ENCODE data around the gene GOLGB1.
"Not testable (repeated sequence)": the region's sequence is repeated elsewhere in the genome, so short reads cannot be mapped to it uniquely, and the experiment has no call there.

GOLGB1 gene

GRCh38 chr3:121793078-121793477, 43.5 kb upstream of the GOLGB1 start:
- Histone ChIP-seq H3K9ac (ENCODE audit: low read length) (no peak overlapping the region), H2AFZ (ENCODE audit: low read depth, low read length) (no peak overlapping the region), H3K36me3 (ENCODE audit: control insufficient read depth in 1 of 2, insufficient read depth in 2 of 2, low read depth in 1 of 2, low read length in 2 of 2) (peaks cover 0 to 55% of the 10 kb centered on the region in 2 experiments), H4K8ac (ENCODE audit: low read length) (no peak overlapping the region), H3K9me3 (ENCODE audit: control insufficient read depth, low read length) (no peaks in the 10 kb centered on the region), H3K4me3 (ENCODE audit: insufficient read depth in 1 of 2, low read depth in 1 of 2, low read length in 2 of 2) (no peak overlapping the region), H2BK12ac (ENCODE audit: low read length in 2 of 2) (no peak overlapping the region), H2BK15ac (ENCODE audit: low read depth, poor library complexity, severe bottlenecking) (no peak overlapping the region), H3K23ac (ENCODE audit: low read length in 2 of 2) (no peak overlapping the region), H3K4ac (ENCODE audit: low read depth in 1 of 2, low read length in 2 of 2) (no peak overlapping the region), H3K18ac (ENCODE audit: low read depth in 1 of 2, low read length in 2 of 2) (no peak overlapping the region), H3K14ac (ENCODE audit: low read length in 2 of 2) (no peak overlapping the region), H4K91ac (ENCODE audit: low read length) (no peak overlapping the region), H2BK120ac (ENCODE audit: low read depth, low read length) (no peak overlapping the region), H2AK5ac (ENCODE audit: low read length, severe bottlenecking) (no peak overlapping the region), H3K4me1 (ENCODE audit: control insufficient read depth, insufficient read depth, low read depth, low read length) (no peaks in the 10 kb centered on the region), H3K27me3 (ENCODE audit: control insufficient read depth in 1 of 2, insufficient read depth in 1 of 2, low read length in 2 of 2) (no peaks in the 10 kb centered on the region), H3K4me2 (ENCODE audit: low read length, poor library complexity, severe bottlenecking) (no peak overlapping the region), H3K27ac (ENCODE audit: low read length, poor library complexity, severe bottlenecking) (no peak overlapping the region), H3K79me1 (replicated peaks; ENCODE audit: low read length, poor library complexity, severe bottlenecking) (peaks cover 2% of the 10 kb centered on the region), H2BK5ac (ENCODE audit: low read depth, low read length, poor library complexity, severe bottlenecking) (no peak overlapping the region)
- 100% methylated on average over 2 of the region's 3 CpGs for WGBS
- no peak for DNase-seq

DNA sequence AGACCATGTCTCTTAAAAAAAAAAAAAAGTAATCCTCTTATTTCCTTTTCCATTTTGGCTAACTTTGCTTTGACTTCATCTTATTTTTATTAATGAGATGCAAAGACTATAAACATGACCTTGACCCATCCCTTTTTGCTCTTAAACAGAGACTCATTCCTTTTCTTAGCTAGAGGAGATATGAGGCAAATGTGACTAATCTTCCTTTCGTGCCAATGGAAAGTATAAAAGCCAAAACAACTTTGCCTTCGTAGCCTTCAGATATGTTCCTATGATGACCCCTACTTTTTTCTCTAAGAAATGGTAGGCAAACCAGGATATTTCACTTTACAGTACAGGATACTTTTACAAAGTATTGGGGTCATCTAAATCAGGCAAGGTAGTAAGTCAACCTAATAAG, 36.9 kb upstream of the GOLGB1 start:
- H3K4me3 ChIP-seq (ENCODE audit: insufficient read depth in 1 of 2, low read depth in 1 of 2, low read length in 2 of 2): no peak overlapping the region
- H3K36me3 ChIP-seq (ENCODE audit: control insufficient read depth in 1 of 2, insufficient read depth in 2 of 2, low read depth in 1 of 2, low read length in 2 of 2): peaks cover 0 to 70% of the 10 kb centered on the region in 2 experiments
- no peak overlapping the region for H3K23ac ChIP-seq (ENCODE audit: low read length in 2 of 2)
- H3K4me2 ChIP-seq (ENCODE audit: low read length, poor library complexity, severe bottlenecking): no peak overlapping the region
- no peak overlapping the region for H2AFZ ChIP-seq (ENCODE audit: low read depth, low read length)
- H2AK5ac ChIP-seq (ENCODE audit: low read length, severe bottlenecking): no peak overlapping the region
- H3K27ac ChIP-seq (ENCODE audit: low read length, poor library complexity, severe bottlenecking): no peak overlapping the region
- H3K9ac ChIP-seq (ENCODE audit: low read length): peak overlapping the region; percentile 42
- 100% methylated on average over 1 of the region's 2 CpGs for WGBS
- H4K8ac ChIP-seq (ENCODE audit: low read length): no peak overlapping the region
- H3K18ac ChIP-seq (ENCODE audit: low read depth in 1 of 2, low read length in 2 of 2): no peak overlapping the region
- H2BK15ac ChIP-seq (ENCODE audit: low read depth, poor library complexity, severe bottlenecking): no peak overlapping the region
- no peaks in the 10 kb centered on the region for H3K9me3 ChIP-seq (ENCODE audit: control insufficient read depth, low read length)
- no peak overlapping the region for H4K91ac ChIP-seq (ENCODE audit: low read length)
- no peak overlapping the region for H2BK5ac ChIP-seq (ENCODE audit: low read depth, low read length, poor library complexity, severe bottlenecking)
- no peak for DNase-seq
- no peaks in the 10 kb centered on the region for H3K4me1 ChIP-seq (ENCODE audit: control insufficient read depth, insufficient read depth, low read depth, low read length)
- no peak overlapping the region for H3K4ac ChIP-seq (ENCODE audit: low read depth in 1 of 2, low read length in 2 of 2)
- H3K79me1 ChIP-seq (replicated peaks; ENCODE audit: low read length, poor library complexity, severe bottlenecking): peaks cover 2% of the 10 kb centered on the region
- H2BK120ac ChIP-seq (ENCODE audit: low read depth, low read length): no peak overlapping the region
- no peak overlapping the region for H3K14ac ChIP-seq (ENCODE audit: low read length in 2 of 2)
- H3K27me3 ChIP-seq (ENCODE audit: control insufficient read depth in 1 of 2, insufficient read depth in 1 of 2, low read length in 2 of 2): no peaks in the 10 kb centered on the region
- H2BK12ac ChIP-seq (ENCODE audit: low read length in 2 of 2): no peak overlapping the region

DNA sequence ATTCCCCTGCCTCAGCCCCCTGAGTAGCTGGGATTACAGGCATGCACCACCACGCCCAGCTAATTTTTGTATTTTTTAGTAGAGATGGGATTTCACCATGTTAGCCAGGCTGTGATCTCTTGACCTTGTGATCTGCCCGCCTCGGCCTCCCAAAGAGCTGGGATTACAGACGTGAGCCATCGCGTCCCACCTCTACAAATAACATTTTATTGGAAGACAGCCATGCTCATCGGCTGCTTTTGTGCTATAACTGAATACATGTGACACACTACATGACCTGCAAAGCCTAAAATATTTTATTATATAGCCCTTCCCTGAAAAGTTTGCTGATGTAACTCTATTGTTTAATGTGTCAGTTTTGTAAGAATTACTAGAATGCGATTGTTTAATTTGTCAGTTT, 33.2 kb upstream of the GOLGB1 start:
- H2AK5ac ChIP-seq (ENCODE audit: low read length, severe bottlenecking); H2AFZ ChIP-seq (ENCODE audit: low read depth, low read length); H3K9ac ChIP-seq (ENCODE audit: low read length); DNase-seq; H4K8ac ChIP-seq (ENCODE audit: low read length); H3K27ac ChIP-seq (ENCODE audit: low read length, poor library complexity, severe bottlenecking); H4K91ac ChIP-seq (ENCODE audit: low read length); H3K4me3 ChIP-seq (ENCODE audit: insufficient read depth in 1 of 2, low read depth in 1 of 2, low read length in 2 of 2); H3K23ac ChIP-seq (ENCODE audit: low read length in 2 of 2); H2BK5ac ChIP-seq (ENCODE audit: low read depth, low read length, poor library complexity, severe bottlenecking); H3K18ac ChIP-seq (ENCODE audit: low read depth in 1 of 2, low read length in 2 of 2); H3K4ac ChIP-seq (ENCODE audit: low read depth in 1 of 2, low read length in 2 of 2); H3K4me1 ChIP-seq (ENCODE audit: control insufficient read depth, insufficient read depth, low read depth, low read length); H3K4me2 ChIP-seq (ENCODE audit: low read length, poor library complexity, severe bottlenecking); H2BK12ac ChIP-seq (ENCODE audit: low read length in 2 of 2); H3K27me3 ChIP-seq (ENCODE audit: control insufficient read depth in 1 of 2, insufficient read depth in 1 of 2, low read length in 2 of 2); H2BK120ac ChIP-seq (ENCODE audit: low read depth, low read length); H3K14ac ChIP-seq (ENCODE audit: low read length in 2 of 2); H3K79me1 ChIP-seq (replicated peaks; ENCODE audit: low read length, poor library complexity, severe bottlenecking); H3K9me3 ChIP-seq (ENCODE audit: control insufficient read depth, low read length); H2BK15ac ChIP-seq (ENCODE audit: low read depth, poor library complexity, severe bottlenecking): not testable (repeated sequence)
- H3K36me3 ChIP-seq (ENCODE audit: control insufficient read depth in 1 of 2, insufficient read depth in 2 of 2, low read depth in 1 of 2, low read length in 2 of 2): peaks cover 0 to 63% of the 10 kb centered on the region in 2 experiments
- WGBS: 97% methylated on average over 6 of the region's 8 CpGs

- Histone ChIP-seq H4K8ac (ENCODE audit: low read length) (no peak overlapping the region), H3K4me3 (ENCODE audit: insufficient read depth in 1 of 2, low read depth in 1 of 2, low read length in 2 of 2) (no peak overlapping the region), H3K4ac (ENCODE audit: low read depth in 1 of 2, low read length in 2 of 2) (no peak overlapping the region), H2BK15ac (ENCODE audit: low read depth, poor library complexity, severe bottlenecking) (no peak overlapping the region), H3K79me1 (replicated peaks; ENCODE audit: low read length, poor library complexity, severe bottlenecking) (peaks cover 1% of the 10 kb centered on the region), H3K18ac (ENCODE audit: low read depth in 1 of 2, low read length in 2 of 2) (no peak overlapping the region), H2BK120ac (ENCODE audit: low read depth, low read length) (no peak overlapping the region), H3K27ac (ENCODE audit: low read length, poor library complexity, severe bottlenecking) (no peak overlapping the region), H3K4me2 (ENCODE audit: low read length, poor library complexity, severe bottlenecking) (no peak overlapping the region), H4K91ac (ENCODE audit: low read length) (no peak overlapping the region), H2BK5ac (ENCODE audit: low read depth, low read length, poor library complexity, severe bottlenecking) (no peak overlapping the region), H3K4me1 (ENCODE audit: control insufficient read depth, insufficient read depth, low read depth, low read length) (no peaks in the 10 kb centered on the region), H3K9me3 (ENCODE audit: control insufficient read depth, low read length) (no peaks in the 10 kb centered on the region), H3K36me3 (ENCODE audit: control insufficient read depth in 1 of 2, insufficient read depth in 2 of 2, low read depth in 1 of 2, low read length in 2 of 2) (peaks cover 0 to 66% of the 10 kb centered on the region in 2 experiments), H2BK12ac (ENCODE audit: low read length in 2 of 2) (no peak overlapping the region), H2AFZ (ENCODE audit: low read depth, low read length) (no peak overlapping the region), H3K27me3 (ENCODE audit: control insufficient read depth in 1 of 2, insufficient read depth in 1 of 2, low read length in 2 of 2) (no peaks in the 10 kb centered on the region), H3K14ac (ENCODE audit: low read length in 2 of 2) (no peak overlapping the region), H3K23ac (ENCODE audit: low read length in 2 of 2) (no peak overlapping the region), H3K9ac (ENCODE audit: low read length) (no peak overlapping the region), H2AK5ac (ENCODE audit: low read length, severe bottlenecking) (no peak overlapping the region)
- WGBS: 98% methylated on average over 4 of the region's 7 CpGs
- no peak for DNase-seq
Observed at GRCh38 chr3:121781611-121782010, 32.1 kb upstream of the GOLGB1 start.
